COLO829 (cell line): ENCODE results near the gene MINDY4.

ENCODE experiments used
- DNase-seq: peaks from one replicate; pipeline ENCODE4 v3.0.0; 2012; ENCODE audit warnings: low spot score

Gene MINDY4

DNA sequence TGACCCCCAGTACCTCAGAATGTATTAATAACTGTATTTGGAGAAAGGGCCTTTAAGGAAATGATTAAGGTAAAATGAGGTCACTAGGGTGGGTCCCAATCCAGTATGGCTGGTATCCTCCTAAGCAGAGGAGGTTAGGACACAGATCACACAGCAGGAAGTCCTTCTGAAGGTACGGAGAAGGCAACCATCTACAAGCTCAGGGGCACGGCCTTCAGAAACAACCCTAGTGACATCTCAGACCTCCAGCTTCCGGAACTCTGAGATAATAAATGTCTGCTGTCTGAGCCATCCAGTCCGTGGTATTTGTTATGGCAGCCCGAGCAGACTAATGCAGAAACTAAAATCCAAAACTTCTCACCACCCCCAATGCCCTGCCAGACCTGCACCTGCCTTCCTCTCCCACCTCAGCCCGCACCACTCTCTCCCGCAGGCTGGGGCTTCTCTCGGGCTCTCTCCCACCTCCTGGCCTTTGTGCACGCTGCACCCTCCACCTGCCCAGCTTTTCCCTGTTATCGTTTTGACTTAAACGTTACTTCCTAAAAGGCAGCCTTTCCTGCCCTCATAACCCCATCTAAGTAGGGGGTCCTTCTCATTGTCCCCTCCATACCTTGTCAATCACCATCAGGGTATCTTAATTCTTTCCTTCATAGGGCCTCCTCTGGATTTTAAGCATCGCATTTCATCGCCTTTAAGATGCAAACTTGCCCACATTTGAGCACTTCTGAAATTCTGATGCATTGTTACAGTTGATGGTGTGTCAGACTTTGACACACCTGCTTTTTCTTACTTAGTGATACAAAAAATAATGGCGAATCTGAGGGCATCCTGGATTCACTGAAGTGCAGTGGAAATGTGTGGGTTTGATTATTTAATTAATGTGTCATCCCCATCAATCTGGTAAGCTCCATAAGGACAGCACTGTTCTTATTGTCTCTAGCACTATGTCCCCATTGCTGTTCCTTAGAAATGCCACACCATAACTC lies 108.2 kb downstream of the MINDY4 start:
- no peak for DNase-seq

DNA sequence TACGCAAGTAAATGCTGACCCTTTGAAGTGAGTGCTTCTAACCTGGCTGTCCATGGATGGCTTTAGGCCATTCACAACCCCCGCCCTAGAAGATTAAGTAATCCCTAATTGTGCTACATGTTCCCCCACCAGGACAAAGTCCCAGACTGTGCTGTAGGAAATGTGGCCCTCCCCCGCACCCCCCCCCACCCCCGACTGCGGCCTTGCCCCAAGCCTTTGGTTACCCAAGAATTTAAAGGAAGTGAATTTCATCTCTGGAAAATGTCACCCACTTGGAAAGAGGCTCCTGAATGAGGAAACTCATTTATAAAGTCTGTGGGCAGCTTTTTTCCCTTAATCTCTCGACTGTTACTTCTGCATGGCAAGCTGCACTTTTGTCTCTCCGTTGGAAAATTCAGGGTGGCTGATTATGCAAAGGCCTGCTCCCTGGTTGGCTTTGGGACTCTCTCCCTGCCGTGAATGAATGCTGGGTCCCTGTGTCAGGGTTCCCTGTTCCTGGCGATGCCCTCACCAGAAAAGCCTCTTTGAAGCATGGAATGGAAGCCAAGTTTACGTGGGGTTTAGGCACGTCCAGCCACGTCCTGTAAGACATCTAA lies 109.0 kb downstream of the MINDY4 start:
- DNase-seq: no peak

DNA sequence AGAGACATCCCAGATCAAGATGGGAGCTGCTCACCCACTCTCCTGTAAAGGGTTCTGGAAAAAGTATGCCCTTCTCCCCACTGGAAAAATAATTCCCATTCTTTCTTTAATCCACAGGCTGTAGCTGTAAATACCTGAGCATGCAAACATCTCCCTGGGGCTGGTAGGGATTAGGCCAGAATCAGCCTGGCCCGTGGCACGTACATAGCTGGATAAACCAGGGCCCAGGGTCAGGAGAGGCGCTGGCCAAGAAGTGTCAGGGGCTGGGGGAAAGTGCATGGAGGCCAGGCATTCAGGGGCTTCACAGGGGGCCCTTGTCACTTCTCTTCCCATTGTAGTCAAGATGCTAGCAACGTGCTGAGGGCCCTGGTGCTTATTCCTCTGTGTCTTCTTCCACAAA lies 109.7 kb downstream of the MINDY4 start:
- no peak for DNase-seq

DNA sequence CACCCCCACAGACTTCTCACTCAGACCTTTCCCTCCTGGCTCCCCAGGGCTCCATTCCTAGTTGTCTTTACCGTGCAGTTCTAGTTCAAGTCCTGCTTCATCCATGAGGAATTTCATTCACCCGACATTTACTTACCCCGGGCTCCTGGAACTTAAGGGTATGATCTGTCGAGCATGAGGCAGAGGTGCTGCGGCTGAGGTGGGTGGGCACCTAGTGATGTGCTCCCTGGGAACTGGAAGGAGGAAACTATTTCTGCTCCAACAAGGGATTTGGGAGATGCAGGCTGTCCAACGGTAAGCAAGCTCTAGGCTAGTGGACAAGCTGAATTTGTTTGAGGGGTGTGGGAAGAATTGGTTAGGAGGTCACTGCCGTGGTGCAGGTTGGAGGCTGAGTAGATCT lies 110.2 kb downstream of the MINDY4 start:
- no peak for DNase-seq

DNA sequence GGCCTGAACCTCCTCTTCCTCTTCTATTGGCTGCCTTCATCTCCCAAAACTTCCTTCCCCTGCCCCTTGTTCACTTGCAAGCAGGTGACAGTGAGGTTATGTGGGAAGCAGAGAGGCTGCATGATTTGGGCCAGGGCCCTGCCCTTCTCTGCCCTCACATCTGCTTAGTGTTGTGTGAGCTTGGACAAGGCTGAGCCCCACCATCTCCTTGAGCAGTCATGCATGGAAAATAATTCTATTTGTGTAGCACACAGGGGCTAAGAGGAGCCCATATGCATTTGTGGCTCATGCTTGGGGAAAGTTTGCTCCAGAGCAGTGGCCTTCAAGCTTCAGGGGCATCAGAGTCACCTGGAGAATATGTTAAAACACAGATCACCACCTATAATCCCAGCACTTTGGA lies 113.7 kb downstream of the MINDY4 start:
- DNase-seq: no peak

DNA sequence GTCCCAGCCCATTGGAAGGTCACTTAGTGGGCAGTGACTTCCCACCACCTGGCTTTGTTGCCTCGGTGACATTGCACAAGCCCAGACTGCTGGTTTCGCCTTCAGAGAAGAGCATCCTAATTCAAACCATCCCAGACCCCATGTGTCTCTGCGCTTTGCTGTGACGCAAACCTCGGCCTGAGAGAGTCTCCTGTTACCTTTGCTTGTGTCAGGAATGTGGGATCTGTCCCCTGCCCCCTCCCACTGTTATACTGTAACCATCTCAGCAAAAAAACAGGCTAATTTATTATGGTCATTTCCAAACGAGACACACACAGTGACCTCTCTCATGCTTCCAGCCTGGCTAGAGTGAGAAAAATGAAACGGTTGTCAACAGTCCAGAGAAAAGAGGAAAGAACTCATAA lies 115.4 kb downstream of the MINDY4 start:
- no peak for DNase-seq

DNA sequence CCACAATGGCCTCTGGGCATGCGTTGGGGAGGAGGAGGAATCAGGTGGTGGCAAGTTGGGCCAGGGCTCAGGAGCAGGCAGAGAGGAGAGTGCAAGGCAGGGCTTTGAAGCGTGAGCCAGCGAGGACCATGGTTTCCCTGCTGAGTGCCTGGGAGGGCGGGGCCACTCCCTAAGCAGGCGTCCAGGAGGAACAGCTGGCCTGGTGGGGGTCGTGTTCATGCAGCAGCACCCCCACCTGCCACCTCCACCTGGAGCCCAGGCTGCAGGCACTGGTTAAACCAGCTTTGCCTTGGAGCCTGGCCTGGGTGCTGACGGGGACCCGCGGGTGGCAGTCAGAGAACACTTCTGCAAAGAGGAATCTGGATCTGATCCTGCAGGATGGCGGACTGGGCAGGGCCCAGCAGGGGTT lies 116.3 kb downstream of the MINDY4 start:
- no peak for DNase-seq

DNA sequence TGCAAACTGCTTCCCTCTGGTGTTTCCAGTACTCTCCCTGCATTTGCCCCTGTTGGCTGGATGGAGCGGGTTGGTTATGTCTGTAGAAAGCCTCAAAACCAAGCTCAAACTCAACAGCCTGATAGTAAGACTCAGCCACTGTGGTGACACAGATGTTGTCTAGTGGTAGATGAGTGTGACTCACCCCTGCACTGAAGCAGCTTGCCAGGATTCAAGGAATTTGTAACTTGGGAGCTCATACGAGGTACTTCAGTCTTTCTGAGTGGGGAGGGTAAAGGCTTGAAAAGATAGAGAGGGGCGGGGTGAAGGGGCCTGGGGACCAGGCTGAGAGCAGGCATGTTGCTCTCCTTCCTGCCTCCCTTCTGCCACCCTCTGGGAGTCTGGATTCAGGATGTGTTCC lies 117.5 kb downstream of the MINDY4 start:
- DNase-seq: no peak

DNA sequence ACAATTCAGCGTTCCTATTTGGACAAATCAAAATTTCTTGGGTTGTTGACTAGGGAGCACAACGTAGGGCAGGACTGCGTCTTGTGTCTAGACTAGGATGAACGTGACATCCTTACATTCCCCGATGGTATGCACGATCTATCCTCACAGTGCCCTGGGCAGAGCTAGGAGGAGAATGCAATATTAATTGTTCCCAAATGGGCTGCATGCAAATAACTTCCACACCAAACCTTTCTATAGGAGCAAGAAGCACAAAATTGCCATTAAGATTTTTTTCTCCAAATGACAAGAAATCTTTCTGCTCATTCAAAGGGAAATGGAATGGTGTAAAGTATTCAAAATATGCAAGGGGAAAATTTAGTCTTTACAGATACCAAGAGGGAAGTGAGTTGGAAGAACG lies 119.0 kb downstream of the MINDY4 start:
- DNase-seq: no peak

DNA sequence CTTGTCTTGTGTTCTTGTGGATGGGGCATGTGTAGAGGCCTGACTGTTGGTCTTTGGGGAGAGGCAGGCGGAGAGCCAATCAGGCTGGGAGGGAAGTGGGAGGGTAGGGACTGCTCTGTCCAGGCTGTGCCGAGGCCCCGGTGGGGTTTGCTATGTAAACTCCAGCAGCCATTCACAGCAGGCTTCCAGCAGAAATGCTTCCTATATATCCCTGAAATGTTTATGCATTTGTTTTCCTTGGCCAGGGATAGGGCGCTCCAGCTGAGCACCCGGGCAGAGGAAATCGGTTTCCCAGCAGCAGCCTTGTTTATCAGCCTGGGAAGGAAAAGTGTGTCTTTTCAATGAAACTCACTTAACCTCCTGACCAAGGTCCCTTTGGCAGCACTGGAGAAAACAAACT lies 122.1 kb downstream of the MINDY4 start:
- no peak for DNase-seq

DNA sequence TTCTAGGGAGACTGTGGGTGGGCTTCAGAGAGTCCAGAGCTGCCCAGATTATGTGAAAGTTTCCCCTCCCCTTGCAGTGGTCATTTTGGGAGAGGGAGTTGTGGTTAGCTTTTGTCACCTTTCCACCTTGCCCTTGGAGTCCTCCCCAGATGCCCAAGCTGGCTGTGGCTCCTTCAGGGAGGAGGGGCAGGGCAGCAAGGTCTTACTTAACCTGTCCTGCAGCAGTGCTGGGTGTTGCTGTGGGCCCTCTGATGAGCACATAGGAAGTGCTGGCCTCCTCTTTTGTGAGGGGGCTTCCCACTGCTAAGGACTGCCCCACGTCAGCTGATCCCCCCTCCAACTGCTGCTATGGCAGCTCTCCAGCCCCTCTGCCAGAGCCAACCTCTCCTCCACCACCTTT lies 122.8 kb downstream of the MINDY4 start:
- no peak for DNase-seq

DNA sequence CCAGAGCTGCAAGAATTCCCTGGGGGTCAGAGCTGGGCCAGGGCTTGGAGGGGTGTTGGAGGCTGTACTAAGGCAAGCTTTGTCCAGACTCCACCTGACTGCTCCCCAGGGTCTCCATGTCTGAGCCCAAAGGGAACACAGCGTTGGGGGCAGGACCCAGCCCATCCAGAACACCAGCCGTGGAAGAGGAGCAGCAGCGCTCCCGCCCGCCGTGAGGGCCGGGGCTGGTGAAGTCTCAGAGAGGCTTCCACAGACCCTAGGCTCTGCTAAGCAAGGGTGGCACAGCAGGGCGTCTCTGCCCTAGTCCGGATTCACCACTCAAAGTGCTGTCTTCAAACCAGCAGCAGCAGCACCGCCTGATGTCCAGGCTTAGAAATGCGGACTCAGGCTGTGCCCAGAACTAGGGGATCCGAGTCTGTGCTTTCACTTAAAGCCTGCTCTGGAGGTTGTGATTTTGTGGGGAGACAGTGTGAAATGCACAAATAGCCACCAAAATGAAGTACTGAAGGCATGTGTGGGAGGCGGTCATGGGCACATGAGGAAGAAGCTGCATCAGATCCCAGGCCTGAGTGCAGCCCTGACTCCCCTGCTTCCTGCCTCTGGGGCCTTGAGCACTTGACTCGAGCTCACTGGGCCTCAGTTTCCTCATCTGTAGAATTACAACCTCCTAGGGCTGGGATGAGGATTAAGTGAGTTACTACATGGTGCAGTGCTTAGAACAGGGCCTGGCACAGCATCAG lies 123.8 kb downstream of the MINDY4 start:
- DNase-seq: no peak

DNA sequence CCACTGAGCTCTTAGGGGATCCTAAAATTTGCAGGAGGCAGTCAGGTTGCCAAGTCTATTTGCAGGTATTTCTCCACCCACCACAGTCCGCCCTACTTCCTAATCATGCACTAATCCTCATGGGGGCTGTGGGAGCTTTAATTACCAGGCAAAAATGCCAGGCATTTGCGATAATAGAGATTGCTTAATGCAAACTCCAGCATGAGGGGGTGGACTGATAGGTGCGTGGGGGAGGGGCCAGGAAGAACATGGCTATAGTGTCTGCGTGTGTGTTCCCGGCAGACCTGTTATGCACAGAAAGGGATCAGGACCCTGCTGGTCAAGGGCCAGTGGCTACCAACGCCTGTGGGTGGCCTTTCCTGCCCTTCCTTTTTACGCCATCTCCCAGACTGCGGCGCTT lies 124.8 kb downstream of the MINDY4 start:
- no peak for DNase-seq

DNA sequence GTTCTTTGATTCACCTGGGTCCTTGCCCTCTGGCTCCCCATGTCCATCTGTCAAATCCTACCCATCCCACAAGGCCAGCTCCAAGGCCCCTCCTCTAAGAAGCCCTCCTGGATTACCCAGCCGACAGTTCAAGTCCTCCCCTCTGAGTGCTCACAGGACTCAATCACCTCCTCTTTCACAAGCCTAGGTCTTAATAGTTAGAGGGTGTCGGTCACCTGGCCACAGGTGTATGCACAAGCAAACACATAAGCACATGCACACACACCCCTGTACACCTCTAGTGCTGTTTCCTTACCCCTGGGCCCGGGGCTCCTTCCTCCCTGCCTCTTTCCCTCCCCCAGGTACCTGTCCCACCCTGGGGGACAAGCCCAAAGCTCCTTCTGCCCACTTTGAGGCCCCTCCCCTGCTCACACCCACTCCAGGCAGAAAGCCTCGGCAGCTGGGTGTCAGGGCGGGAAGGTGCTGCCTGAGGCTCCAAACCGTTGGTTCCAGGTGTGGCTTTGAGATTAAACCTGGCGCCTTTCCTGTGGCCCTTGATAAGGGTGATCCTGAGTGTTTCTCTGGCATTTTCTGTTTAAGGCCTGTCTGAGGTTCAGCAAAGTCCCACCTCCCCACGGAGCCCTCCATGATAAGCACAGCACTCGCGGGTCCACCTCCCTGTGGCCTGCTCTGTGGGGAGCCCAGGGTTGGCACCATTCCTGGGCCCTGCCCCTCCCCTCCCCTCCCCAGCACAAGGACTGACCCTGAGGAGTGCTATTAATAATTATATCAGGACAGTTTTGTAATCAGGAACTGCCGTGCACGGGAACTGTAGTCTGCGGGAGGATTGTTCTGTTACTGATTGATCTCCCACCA lies 125.8 kb downstream of the MINDY4 start:
- no peak for DNase-seq

DNA sequence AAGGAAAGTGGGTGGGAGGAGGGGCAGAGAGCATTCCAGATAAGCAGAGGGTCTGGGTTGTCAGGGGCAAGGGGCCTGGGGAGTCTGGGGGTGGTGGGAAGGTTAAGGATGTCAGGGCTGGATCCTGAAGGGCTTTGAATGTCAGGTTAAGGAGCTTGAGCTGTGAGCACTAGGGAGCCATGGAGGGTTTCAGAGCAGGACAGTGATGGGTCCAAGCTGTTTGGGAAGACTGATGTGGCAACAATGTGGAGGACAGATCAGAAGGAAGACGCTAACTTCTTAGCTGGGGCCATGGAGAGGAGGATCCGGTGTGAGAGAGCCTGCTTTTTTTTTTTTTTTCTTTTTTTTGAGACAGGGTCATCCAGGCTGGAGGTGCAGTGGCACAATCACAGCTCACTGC lies 126.6 kb downstream of the MINDY4 start:
- DNase-seq: no peak

DNA sequence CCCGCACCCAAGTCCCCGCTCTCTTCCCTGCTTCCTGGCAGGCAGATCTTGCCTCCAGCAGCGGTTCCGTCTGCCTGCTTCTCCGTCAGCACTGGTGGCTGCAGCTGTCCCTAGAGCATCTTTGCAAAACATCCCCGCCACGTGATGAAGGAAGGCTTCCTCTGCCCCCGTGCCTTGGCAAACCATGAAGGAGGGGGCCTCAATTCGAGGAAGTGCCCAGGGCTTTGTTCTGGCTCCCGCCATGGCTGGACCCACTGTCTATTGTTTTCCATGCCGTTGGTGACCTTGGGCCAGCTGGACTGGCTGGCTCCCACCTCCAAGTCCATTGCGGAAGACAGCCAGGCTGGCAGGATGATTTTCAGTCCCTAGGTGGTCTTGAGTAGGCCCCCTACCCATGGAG lies 127.2 kb downstream of the MINDY4 start:
- no peak for DNase-seq

DNA sequence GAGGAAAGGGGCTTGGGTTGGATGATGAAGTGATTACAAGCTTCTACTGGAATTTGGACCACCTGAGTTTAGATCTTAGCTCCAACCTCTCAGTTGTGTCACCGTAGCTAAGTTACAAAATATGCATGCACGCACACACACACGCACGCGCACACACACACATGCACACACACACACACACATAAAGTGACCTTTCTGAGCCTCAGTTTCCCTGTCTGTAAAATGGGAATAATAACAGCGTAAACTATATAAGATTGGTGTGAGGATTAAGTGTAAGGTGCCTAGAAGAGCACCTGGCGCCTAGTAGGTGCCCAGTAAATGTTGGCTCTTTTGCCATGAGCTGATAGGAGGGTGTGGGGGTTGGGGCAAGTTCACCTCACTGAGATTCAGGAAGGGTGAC lies 127.8 kb downstream of the MINDY4 start:
- no peak for DNase-seq

DNA sequence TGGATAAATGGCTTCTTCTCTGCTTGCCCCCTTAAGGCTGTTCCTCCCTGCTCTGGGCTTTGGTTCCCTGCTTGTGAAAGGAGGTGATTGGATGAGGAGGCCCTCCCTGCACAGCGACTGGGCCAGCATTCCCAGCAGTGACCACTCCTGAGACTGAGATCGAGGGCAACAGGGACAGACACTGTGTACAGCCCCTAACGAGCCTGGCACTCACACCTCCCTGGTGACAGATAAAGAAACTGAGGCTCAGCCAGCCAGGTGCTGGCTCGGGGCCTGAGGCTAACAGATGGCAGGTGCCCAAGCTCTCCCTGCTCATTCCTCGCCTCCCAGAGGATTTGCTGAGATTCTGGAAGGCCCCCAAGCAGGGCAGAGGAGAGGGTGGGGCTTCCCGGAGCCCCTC lies 128.4 kb downstream of the MINDY4 start:
- DNase-seq: no peak

DNA sequence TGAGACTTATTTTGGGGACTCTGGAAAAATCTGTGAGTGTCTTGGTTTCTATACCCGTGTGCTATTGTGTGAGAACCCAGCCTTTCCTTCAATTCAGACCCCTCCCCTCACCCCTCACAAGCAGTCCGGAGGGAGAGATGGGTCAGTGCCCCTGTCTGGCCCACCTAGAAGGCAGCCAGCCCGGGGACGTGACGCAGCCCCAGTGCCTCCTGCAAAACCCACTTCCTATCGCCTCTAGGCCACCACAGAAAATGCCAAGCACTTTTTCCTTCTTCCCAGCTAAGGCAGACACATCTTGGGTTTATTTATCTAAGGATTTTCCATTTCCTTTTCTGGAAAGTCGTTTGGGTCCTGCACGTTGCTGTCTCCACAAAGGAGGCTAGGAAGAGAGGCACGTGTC lies 128.8 kb downstream of the MINDY4 start:
- no peak for DNase-seq

DNA sequence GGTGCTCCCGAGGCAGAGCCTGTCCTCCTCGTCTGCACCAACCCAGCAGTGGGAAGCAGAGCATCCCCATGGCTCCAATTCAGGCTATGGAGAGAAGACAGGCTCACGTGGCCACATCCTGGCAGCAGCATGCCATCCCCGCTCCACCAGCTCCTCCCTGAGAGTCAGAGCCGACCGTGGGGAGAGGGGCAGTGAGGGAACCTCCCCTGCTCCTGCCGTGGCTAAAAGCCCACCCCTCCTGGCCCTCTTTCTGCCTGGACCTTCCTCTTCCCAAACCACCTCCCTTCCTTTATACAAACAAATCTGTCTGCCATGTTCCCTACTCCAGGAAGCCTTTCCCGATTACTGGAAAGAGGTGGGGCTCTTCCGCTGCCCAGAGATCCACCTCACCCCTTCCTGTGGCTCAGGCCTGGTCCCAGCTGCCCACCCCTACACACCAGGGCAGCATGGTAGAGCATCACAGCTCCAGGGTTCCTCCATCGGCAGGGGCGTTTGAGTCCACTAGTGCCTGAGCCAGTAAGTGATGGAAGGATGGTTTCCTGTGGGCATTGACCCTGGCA lies 129.7 kb downstream of the MINDY4 start:
- no peak for DNase-seq

DNA sequence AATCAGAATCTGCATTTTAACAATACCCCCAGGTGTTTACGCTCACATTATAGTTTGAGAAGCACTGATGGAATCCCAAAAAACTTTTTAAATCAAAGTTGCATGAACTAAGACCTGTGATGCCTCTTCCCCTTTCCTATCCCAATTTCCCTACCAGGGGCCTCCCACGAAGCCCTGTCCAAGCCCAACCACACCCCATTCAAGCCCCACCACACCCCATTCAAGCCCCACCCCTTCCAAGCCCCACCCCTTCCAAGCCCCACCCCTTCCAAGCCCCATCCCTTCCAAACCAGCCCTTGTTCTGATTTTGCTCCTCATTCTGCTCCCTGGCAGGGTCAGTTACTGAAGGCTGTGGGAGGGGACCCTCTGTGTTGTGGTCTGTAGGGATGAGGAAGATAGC lies 130.6 kb downstream of the MINDY4 start:
- DNase-seq: no peak

DNA sequence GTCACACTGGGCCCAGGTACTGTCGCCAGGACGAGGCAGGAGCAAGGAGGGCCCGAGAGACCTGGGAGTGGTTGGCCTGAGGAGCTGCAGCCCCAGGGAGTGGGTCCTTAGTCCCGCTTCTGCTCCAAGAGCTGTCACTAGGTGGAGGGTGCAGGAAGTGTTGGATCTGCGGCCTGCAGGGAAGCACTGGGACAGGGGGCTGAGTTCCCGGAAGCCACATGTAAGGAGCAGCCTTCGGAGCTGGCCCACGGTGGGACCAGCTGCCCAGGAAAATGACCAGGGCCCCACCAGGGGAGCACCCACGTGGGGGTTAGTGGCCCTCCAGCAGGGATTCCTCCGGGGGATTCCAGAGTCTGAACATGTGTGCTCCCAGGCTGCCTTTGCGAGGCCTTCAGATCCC lies 131.2 kb downstream of the MINDY4 start:
- DNase-seq: no peak
